OCI-LY1 (cell line): Measurements from ENCODE around the gene IL33.

Experiments used
- CTCF ChIP-seq: fragments of 200-600 bp; sonication (generic), shearing (Covaris generic); IDR thresholded peaks from 2 replicates; pipeline ENCODE4 v1.5.1; 2017; ENCODE audit warnings: mild to moderate bottlenecking, antibody characterized with exemption, low read length, moderate library complexity, mixed read lengths
- EZH2 ChIP-seq: fragments of 200-600 bp; sonication (generic), shearing (Covaris generic); IDR thresholded peaks from 2 replicates; pipeline ENCODE4 v1.8.0; 2017; ENCODE audit warnings: borderline replicate concordance, mixed run types, mild to moderate bottlenecking, antibody characterized with exemption, low read length, moderate library complexity, mixed read lengths

GRCh38 chr9:6215562-6215961 lies at the start of gene IL33:
- TF ChIP-seq CTCF (no peak), EZH2 (no peak)
